DOHH2 (cell line): Measurements from ENCODE around the gene P3H2.

ENCODE experiments used
- H3F3A ChIP-seq: fragments of 200-600 bp; sonication (generic), shearing (Covaris generic); 2 replicates; pipeline ENCODE4 v1.6.0; 2016; ENCODE audit warnings: antibody characterized with exemption, mild to moderate bottlenecking; ENCODE audit not compliant: control insufficient read depth, insufficient read depth
- H3K27ac ChIP-seq: fragments of 200-600 bp; sonication (generic); 2 replicates; pipeline ENCODE4 v1.5.1; 2014; ENCODE audit warnings: low read depth, mild to moderate bottlenecking, low read length, moderate library complexity
- H3K27me3 ChIP-seq: fragments of 200-600 bp; sonication (generic); 2 replicates; pipeline ENCODE4 v1.6.1; 2014; ENCODE audit warnings: mild to moderate bottlenecking, low read length, mixed read lengths; ENCODE audit not compliant: control insufficient read depth
- H3K36me3 ChIP-seq: fragments of 200-600 bp; sonication (generic); 2 replicates; pipeline ENCODE4 v1.6.1; 2014; ENCODE audit warnings: mild to moderate bottlenecking, low read length, moderate library complexity, mixed read lengths; ENCODE audit not compliant: control insufficient read depth
- H3K4me1 ChIP-seq: fragments of 200-600 bp; sonication (generic); 2 replicates; pipeline ENCODE4 v1.6.1; 2014; ENCODE audit warnings: mild to moderate bottlenecking, low read length, mixed read lengths; ENCODE audit not compliant: control insufficient read depth
- H3K4me2 ChIP-seq: fragments of 200-600 bp; sonication (generic); 2 replicates; pipeline ENCODE4 v1.6.0; 2014; ENCODE audit warnings: mild to moderate bottlenecking, low read length, moderate library complexity
- H3K4me3 ChIP-seq: fragments of 200-600 bp; sonication (generic); 2 replicates; pipeline ENCODE4 v1.5.1; 2014; ENCODE audit warnings: mild to moderate bottlenecking, low read length, mixed read lengths
- H3K79me2 ChIP-seq: fragments of 200-600 bp; sonication (generic); 2 replicates; pipeline ENCODE4 v1.6.1; 2014; ENCODE audit warnings: mild to moderate bottlenecking, low read length, mixed read lengths; ENCODE audit not compliant: control insufficient read depth
- H3K9me2 ChIP-seq: fragments of 200-600 bp; sonication (generic); replicated peaks from 2 replicates; pipeline ENCODE4 v1.6.1; 2014; ENCODE audit warnings: mild to moderate bottlenecking, low read length, mixed read lengths; ENCODE audit not compliant: control insufficient read depth
- H3K9me3 ChIP-seq: fragments of 200-600 bp; sonication (generic); 2 replicates; pipeline ENCODE4 v1.6.1; 2014; ENCODE audit warnings: antibody characterized with exemption, low read length, mixed read lengths; ENCODE audit not compliant: control insufficient read depth, insufficient read depth
- H4K20me1 ChIP-seq: fragments of 200-600 bp; sonication (generic); 2 replicates; pipeline ENCODE4 v1.6.0; 2014; ENCODE audit warnings: low read depth, mild to moderate bottlenecking, antibody characterized with exemption, low read length, moderate library complexity; ENCODE audit not compliant: control insufficient read depth, insufficient read depth
- EZH2phosphoT487 ChIP-seq: fragments of 200-600 bp; sonication (generic); IDR thresholded peaks from 2 replicates; pipeline ENCODE4 v1.6.1; 2017; ENCODE audit warnings: borderline replicate concordance, mild to moderate bottlenecking, antibody characterized with exemption, low read length, moderate library complexity, mixed read lengths
- TF ChIP-seq, protein P1 (sequence below): fragments of 200-600 bp; sonication (generic); IDR thresholded peaks from one replicate; pipeline ENCODE4 v1.5.1; 2014; ENCODE audit warnings: antibody characterized with exemption, mild to moderate bottlenecking, low read depth, low read length; ENCODE audit not compliant: poor library complexity, severe bottlenecking

P3H2 gene

GRCh38 chr3:189947948-189948723, 172.6 kb downstream of the P3H2 start:
- H3K9me2 ChIP-seq: no peaks in the 10 kb centered on the region
- H3K4me3 ChIP-seq: no peak overlapping the region
- TF ChIP-seq, protein P1, sequence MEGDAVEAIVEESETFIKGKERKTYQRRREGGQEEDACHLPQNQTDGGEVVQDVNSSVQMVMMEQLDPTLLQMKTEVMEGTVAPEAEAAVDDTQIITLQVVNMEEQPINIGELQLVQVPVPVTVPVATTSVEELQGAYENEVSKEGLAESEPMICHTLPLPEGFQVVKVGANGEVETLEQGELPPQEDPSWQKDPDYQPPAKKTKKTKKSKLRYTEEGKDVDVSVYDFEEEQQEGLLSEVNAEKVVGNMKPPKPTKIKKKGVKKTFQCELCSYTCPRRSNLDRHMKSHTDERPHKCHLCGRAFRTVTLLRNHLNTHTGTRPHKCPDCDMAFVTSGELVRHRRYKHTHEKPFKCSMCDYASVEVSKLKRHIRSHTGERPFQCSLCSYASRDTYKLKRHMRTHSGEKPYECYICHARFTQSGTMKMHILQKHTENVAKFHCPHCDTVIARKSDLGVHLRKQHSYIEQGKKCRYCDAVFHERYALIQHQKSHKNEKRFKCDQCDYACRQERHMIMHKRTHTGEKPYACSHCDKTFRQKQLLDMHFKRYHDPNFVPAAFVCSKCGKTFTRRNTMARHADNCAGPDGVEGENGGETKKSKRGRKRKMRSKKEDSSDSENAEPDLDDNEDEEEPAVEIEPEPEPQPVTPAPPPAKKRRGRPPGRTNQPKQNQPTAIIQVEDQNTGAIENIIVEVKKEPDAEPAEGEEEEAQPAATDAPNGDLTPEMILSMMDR: peak; percentile 66
- no peak for TF ChIP-seq EZH2phosphoT487
- peaks cover 8% of the 10 kb centered on the region; the same call in 1 of the 2 replicates for H3K27me3 ChIP-seq
- H3K4me2 ChIP-seq: peak overlapping the region; percentile 10; the same call in 1 of the 2 replicates
- H3K9me3 ChIP-seq: no peaks in the 10 kb centered on the region
- no peaks in the 10 kb centered on the region for H4K20me1 ChIP-seq
- H3K27ac ChIP-seq: no peak overlapping the region
- no peaks in the 10 kb centered on the region for H3F3A ChIP-seq
- H3K36me3 ChIP-seq: no peaks in the 10 kb centered on the region
- H3K79me2 ChIP-seq: no peaks in the 10 kb centered on the region
- H3K4me1 ChIP-seq: no peaks in the 10 kb centered on the region

- TF ChIP-seq EZH2phosphoT487: no peak
- TF ChIP-seq, protein P1: no peak
- Histone ChIP-seq H3K9me3 (no peaks in the 10 kb centered on the region), H3K4me3 (no peak overlapping the region), H3K79me2 (no peaks in the 10 kb centered on the region), H3K9me2 (no peaks in the 10 kb centered on the region), H3K36me3 (no peaks in the 10 kb centered on the region), H3K4me1 (no peaks in the 10 kb centered on the region), H4K20me1 (no peaks in the 10 kb centered on the region), H3K27me3 (peaks cover 8% of the 10 kb centered on the region; the same call in 1 of the 2 replicates), H3K27ac (no peak overlapping the region), H3F3A (no peaks in the 10 kb centered on the region), H3K4me2 (no peak overlapping the region)
Observed at GRCh38 chr3:189947068-189947467, 173.6 kb downstream of the P3H2 start.

- peaks cover 5% of the 10 kb centered on the region; the same call in 1 of the 2 replicates for H3K27me3 ChIP-seq
- H4K20me1 ChIP-seq: no peaks in the 10 kb centered on the region
- H3K9me3 ChIP-seq: no peaks in the 10 kb centered on the region
- no peak overlapping the region for H3K27ac ChIP-seq
- H3K36me3 ChIP-seq: no peaks in the 10 kb centered on the region
- TF ChIP-seq, protein P1: no peak
- TF ChIP-seq EZH2phosphoT487: no peak
- no peaks in the 10 kb centered on the region for H3K4me1 ChIP-seq
- no peak overlapping the region for H3K4me2 ChIP-seq
- H3K79me2 ChIP-seq: no peaks in the 10 kb centered on the region
- no peaks in the 10 kb centered on the region for H3F3A ChIP-seq
- H3K4me3 ChIP-seq: no peak overlapping the region
- H3K9me2 ChIP-seq: no peaks in the 10 kb centered on the region
Observed at GRCh38 chr3:189945935-189946709, 174.6 kb downstream of the P3H2 start.
